HL-60 (cell line): ENCODE data around the gene CD58.
"Not testable (repeated sequence)": the region's sequence is repeated elsewhere in the genome, so short reads cannot be mapped to it uniquely, and the experiment has no call there.

Source experiments
- DNase-seq, 2 experiments: peaks; one replicate each; pipeline ENCODE4 v3.0.0-alpha.2; 2010 to 2020; ENCODE audit warnings: low read depth in 1 of 2, low spot score in 1 of 2
- H3K27ac ChIP-seq: fragments of 250-450 bp; sonication (Bioruptor Pico); replicated peaks from 2 replicates; pipeline ENCODE4 v1.5.1; 2020; ENCODE audit warnings: mild to moderate bottlenecking, moderate library complexity
- H3K27me3 ChIP-seq: fragments of 250-450 bp; sonication (Bioruptor Pico); 2 replicates; pipeline ENCODE4 v1.5.1; 2021; ENCODE audit warnings: mild to moderate bottlenecking, moderate library complexity; ENCODE audit not compliant: insufficient read depth, poor library complexity, severe bottlenecking
- H3K4me3 ChIP-seq: replicated peaks from 2 replicates; pipeline ENCODE4 v1.5.1; 2011; ENCODE audit warnings: mild to moderate bottlenecking, control low read depth, low read length; ENCODE audit not compliant: insufficient read depth
- GABPA ChIP-seq: IDR thresholded peaks from 2 replicates; pipeline ENCODE4 v1.6.1; 2012; ENCODE audit warnings: low read depth
- POLR2AphosphoS5 ChIP-seq: IDR thresholded peaks from 2 replicates; pipeline ENCODE4 v1.6.1; 2012; ENCODE audit warnings: low read depth
- REST ChIP-seq: IDR thresholded peaks from 2 replicates; pipeline ENCODE4 v1.6.1; 2012; ENCODE audit warnings: low read depth; ENCODE audit not compliant: insufficient replicate concordance
- SPI1 ChIP-seq: IDR thresholded peaks from 2 replicates; pipeline ENCODE4 v1.6.1; 2012; ENCODE audit warnings: low read depth, mild to moderate bottlenecking, borderline replicate concordance
- TF ChIP-seq, protein P1 (sequence below): IDR thresholded peaks from one replicate; pipeline ENCODE4 v1.5.1; 2011; ENCODE audit warnings: low read length, control low read depth, inconsistent platforms; ENCODE audit not compliant: insufficient read depth

CD58 gene

GRCh38 chr1:116565222-116565621 lies 5.6 kb downstream of the CD58 start:
- TF ChIP-seq, protein P1, sequence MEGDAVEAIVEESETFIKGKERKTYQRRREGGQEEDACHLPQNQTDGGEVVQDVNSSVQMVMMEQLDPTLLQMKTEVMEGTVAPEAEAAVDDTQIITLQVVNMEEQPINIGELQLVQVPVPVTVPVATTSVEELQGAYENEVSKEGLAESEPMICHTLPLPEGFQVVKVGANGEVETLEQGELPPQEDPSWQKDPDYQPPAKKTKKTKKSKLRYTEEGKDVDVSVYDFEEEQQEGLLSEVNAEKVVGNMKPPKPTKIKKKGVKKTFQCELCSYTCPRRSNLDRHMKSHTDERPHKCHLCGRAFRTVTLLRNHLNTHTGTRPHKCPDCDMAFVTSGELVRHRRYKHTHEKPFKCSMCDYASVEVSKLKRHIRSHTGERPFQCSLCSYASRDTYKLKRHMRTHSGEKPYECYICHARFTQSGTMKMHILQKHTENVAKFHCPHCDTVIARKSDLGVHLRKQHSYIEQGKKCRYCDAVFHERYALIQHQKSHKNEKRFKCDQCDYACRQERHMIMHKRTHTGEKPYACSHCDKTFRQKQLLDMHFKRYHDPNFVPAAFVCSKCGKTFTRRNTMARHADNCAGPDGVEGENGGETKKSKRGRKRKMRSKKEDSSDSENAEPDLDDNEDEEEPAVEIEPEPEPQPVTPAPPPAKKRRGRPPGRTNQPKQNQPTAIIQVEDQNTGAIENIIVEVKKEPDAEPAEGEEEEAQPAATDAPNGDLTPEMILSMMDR = no peak
- TF ChIP-seq REST = no peak
- no peak for TF ChIP-seq GABPA
- TF ChIP-seq POLR2AphosphoS5 = no peak
- no peak for TF ChIP-seq SPI1
- Histone ChIP-seq H3K27ac (no peak overlapping the region), H3K4me3 (no peak overlapping the region), H3K27me3 (no peaks in the 10 kb centered on the region)
- DNase-seq = no peak

GRCh38 chr1:116564426-116564825 lies 6.4 kb downstream of the CD58 start:
- Histone ChIP-seq H3K27me3 (no peaks in the 10 kb centered on the region), H3K27ac (no peak overlapping the region), H3K4me3 (no peak overlapping the region)
- TF ChIP-seq, protein P1 = no peak
- no peak for TF ChIP-seq POLR2AphosphoS5
- DNase-seq = no peak

GRCh38 chr1:116562465-116562864 lies 8.4 kb downstream of the CD58 start:
- not testable (repeated sequence) for H3K4me3 ChIP-seq, H3K27ac ChIP-seq, DNase-seq, H3K27me3 ChIP-seq

GRCh38 chr1:116561563-116561962 lies 9.3 kb downstream of the CD58 start:
- Histone ChIP-seq H3K27me3 (no peaks in the 10 kb centered on the region), H3K4me3 (no peak overlapping the region), H3K27ac (no peak overlapping the region)
- DNase-seq = no peak
- TF ChIP-seq, protein P1 = no peak
- no peak for TF ChIP-seq GABPA
- TF ChIP-seq POLR2AphosphoS5 = no peak
- no peak for TF ChIP-seq REST
- no peak for TF ChIP-seq SPI1
